HepG2 (cell line): ENCODE results near the gene C14orf119. TPM values are rescaled to one million over a fixed set of nuclear protein-coding genes. Genes with fewer than 3 reads are reported as not detected.
A peak's percentile ranks its signal among the peaks of the same experiment; 100 is the strongest.

Experiments
- ONECUT2 ChIP-seq: sonication (generic); formaldehyde crosslinking; IDR thresholded peaks from 2 replicates; pipeline ENCODE4 v1.4.0; 2020; ENCODE audit warnings: missing genetic modification reagents
- SETDB1 ChIP-seq: sonication (generic); formaldehyde crosslinking; IDR thresholded peaks from 2 replicates; pipeline ENCODE4 v1.5.1; 2020; ENCODE audit warnings: missing genetic modification reagents, mild to moderate bottlenecking, borderline replicate concordance
- SIN3B ChIP-seq: fragments of 150-350 bp; IDR thresholded peaks from 2 replicates; pipeline ENCODE4 v1.6.1; 2014; ENCODE audit warnings: low read length
- TAF15 ChIP-seq: fragments of 200-400 bp; formaldehyde crosslinking; IDR thresholded peaks from one replicate; pipeline ENCODE4 v1.6.1; 2018; ENCODE audit warnings: mild to moderate bottlenecking, low read depth, low read length; ENCODE audit not compliant: poor library complexity, severe bottlenecking
- ZFP62 ChIP-seq: sonication (generic); formaldehyde crosslinking; IDR thresholded peaks from 2 replicates; pipeline ENCODE4 v1.4.0; 2020; ENCODE audit warnings: missing genetic modification reagents
- ZFY ChIP-seq: sonication (generic); formaldehyde crosslinking; IDR thresholded peaks from 2 replicates; pipeline ENCODE4 v1.4.0; 2020; ENCODE audit warnings: missing genetic modification reagents
- ZKSCAN8 ChIP-seq: IDR thresholded peaks from 2 replicates; pipeline ENCODE4 v1.6.1; 2016; ENCODE audit warnings: borderline replicate concordance, missing genetic modification reagents, missing compliant biosample characterization
- ZNF431 ChIP-seq: sonication (generic); formaldehyde crosslinking; IDR thresholded peaks from 2 replicates; pipeline ENCODE4 v1.9.0; 2022; ENCODE audit warnings: missing genetic modification reagents, low read depth, mild to moderate bottlenecking, borderline replicate concordance
- ZNF552 ChIP-seq: sonication (generic); formaldehyde crosslinking; IDR thresholded peaks from 2 replicates; pipeline ENCODE4 v1.9.0; 2022; ENCODE audit warnings: missing genetic modification reagents, mild to moderate bottlenecking, borderline replicate concordance
- ZNF556 ChIP-seq: sonication (generic); formaldehyde crosslinking; IDR thresholded peaks from 2 replicates; pipeline ENCODE4 v1.4.0; 2020; ENCODE audit warnings: mild to moderate bottlenecking, missing genetic modification reagents, borderline replicate concordance
- ZNF563 ChIP-seq: sonication (generic); formaldehyde crosslinking; IDR thresholded peaks from 2 replicates; pipeline ENCODE4 v1.8.0; 2022; ENCODE audit warnings: mild to moderate bottlenecking, moderate library complexity, missing genetic modification reagents
- ZNF883 ChIP-seq: sonication (generic); formaldehyde crosslinking; IDR thresholded peaks from 2 replicates; pipeline ENCODE4 v1.5.1; 2020; ENCODE audit warnings: mild to moderate bottlenecking, missing genetic modification reagents; ENCODE audit errors: not compliant biosample characterization
- polyA plus RNA-seq, 8 experiments: library from polyadenylated mRNA; depleted of rRNA in 3 of 8; stranded (reverse) in 7 of 8; unstranded in 1 of 8; fragments of >200 nt; fragmentation: Illumina TruSeq in 4 of 8; extraction: Trizol in 4 of 8; gene quantifications; 2 replicates each; pipeline versions ENCODE4 v1.2.1 to v1.2.3, GENCODE V29; 2011 to 2016; ENCODE audit warnings: low read depth in 4 of 8, missing spikeins in 1 of 8, mixed read lengths in 1 of 8; ENCODE audit not compliant: insufficient read depth in 1 of 8
- total RNA-seq, 5 experiments: library from RNA; depleted of rRNA; stranded (reverse); fragments of >200 nt; fragmentation: Illumina TruSeq; extraction: Trizol; gene quantifications; 2 replicates each; pipeline ENCODE4 v1.2.3, GENCODE V29; 2016; ENCODE audit warnings: low read depth in 1 of 5
- TF ChIP-seq, protein P1 (sequence below): sonication (generic); formaldehyde crosslinking; IDR thresholded peaks from 2 replicates; pipeline ENCODE4 v1.5.1; 2020; ENCODE audit warnings: mild to moderate bottlenecking, missing genetic modification reagents, moderate library complexity
- TF ChIP-seq, protein P2 (sequence below): sonication (generic); formaldehyde crosslinking; IDR thresholded peaks from 2 replicates; pipeline ENCODE4 v1.4.0; 2020; ENCODE audit warnings: missing genetic modification reagents, borderline replicate concordance
- TF ChIP-seq, protein P3 (sequence below): sonication (generic); formaldehyde crosslinking; IDR thresholded peaks from 2 replicates; pipeline ENCODE4 v1.4.0; 2020; ENCODE audit warnings: missing genetic modification reagents, borderline replicate concordance
- TF ChIP-seq, protein P4 (sequence below): sonication (generic); formaldehyde crosslinking; IDR thresholded peaks from 2 replicates; pipeline ENCODE4 v1.4.0; 2020; ENCODE audit warnings: missing genetic modification reagents

Gene C14orf119
- total and polyA plus RNA-seq, 2 of the 13 experiments (the other 11 are each of a cell fraction or from before 2014, with no cell fraction given), result 117 to 206 TPM

DNA sequence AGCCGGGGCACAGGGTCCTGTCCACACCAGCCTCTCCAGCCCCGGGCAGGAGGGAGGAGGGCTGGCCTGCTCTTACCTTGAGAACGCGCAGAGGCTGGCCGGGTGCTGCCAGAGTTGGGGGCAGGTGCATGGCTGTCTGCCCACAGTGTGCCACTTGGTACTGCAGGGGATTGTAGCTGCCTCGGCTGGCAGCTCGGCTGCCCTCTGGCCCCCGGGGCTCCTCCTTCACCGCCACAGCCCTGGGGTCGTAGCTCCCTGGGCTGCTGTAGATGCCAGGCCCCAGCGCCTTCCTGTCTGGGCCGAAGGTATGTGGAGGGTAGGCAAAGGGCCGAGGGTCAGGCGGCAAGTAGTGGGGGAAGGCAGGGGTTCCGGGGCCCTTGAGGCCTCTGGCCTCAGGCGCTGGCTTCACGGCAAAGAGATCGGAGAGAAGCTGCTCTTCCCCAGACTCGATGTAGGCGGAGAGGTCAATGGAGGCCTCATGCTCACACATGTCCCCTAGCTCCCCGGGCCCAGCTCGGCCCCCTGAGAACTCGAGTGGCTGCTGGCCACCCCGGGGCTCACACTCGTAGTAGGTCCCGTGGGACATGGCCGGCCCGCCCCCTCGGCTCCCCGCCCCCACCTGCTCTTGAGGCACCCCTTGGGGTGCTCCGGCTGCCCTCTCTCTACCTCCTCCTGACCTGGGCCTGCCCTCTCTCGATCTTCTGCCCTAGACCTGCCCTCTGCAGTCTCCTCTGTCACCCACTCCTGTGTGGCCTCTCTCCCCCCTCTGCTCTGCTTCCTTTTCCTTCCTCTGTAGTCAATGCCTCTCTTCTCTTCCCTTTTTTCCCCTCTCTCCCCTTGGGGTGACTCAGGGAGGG, 23.4 kb downstream of the C14orf119 start, which contains the start of gene CEBPE (continued):
- TF ChIP-seq, protein P1, sequence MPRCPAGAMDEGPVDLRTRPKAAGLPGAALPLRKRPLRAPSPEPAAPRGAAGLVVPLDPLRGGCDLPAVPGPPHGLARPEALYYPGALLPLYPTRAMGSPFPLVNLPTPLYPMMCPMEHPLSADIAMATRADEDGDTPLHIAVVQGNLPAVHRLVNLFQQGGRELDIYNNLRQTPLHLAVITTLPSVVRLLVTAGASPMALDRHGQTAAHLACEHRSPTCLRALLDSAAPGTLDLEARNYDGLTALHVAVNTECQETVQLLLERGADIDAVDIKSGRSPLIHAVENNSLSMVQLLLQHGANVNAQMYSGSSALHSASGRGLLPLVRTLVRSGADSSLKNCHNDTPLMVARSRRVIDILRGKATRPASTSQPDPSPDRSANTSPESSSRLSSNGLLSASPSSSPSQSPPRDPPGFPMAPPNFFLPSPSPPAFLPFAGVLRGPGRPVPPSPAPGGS (CRISPR knock-in tag), result peak; percentile 72; the same call in 1 of the 2 replicates
- TF ChIP-seq ZFY (CRISPR knock-in tag) (peak; percentile 45; the same call in 1 of the 2 replicates), TAF15 (peak; percentile 65), SIN3B (no peak), ZNF563 (CRISPR knock-in tag) (no peak), ZKSCAN8 (no peak), ZFP62 (no peak), ZNF431 (CRISPR knock-in tag) (0 out of 2 replicates have a peak, but pooled peaks have one; percentile 26), ZNF552 (CRISPR knock-in tag) (0 out of 2 replicates have a peak, but pooled peaks have one; percentile 28), ONECUT2 (CRISPR knock-in tag) (no peak), ZNF883 (CRISPR knock-in tag) (peak; percentile 37), ZNF556 (CRISPR knock-in tag) (no peak), SETDB1 (no peak)
- TF ChIP-seq, protein P2, sequence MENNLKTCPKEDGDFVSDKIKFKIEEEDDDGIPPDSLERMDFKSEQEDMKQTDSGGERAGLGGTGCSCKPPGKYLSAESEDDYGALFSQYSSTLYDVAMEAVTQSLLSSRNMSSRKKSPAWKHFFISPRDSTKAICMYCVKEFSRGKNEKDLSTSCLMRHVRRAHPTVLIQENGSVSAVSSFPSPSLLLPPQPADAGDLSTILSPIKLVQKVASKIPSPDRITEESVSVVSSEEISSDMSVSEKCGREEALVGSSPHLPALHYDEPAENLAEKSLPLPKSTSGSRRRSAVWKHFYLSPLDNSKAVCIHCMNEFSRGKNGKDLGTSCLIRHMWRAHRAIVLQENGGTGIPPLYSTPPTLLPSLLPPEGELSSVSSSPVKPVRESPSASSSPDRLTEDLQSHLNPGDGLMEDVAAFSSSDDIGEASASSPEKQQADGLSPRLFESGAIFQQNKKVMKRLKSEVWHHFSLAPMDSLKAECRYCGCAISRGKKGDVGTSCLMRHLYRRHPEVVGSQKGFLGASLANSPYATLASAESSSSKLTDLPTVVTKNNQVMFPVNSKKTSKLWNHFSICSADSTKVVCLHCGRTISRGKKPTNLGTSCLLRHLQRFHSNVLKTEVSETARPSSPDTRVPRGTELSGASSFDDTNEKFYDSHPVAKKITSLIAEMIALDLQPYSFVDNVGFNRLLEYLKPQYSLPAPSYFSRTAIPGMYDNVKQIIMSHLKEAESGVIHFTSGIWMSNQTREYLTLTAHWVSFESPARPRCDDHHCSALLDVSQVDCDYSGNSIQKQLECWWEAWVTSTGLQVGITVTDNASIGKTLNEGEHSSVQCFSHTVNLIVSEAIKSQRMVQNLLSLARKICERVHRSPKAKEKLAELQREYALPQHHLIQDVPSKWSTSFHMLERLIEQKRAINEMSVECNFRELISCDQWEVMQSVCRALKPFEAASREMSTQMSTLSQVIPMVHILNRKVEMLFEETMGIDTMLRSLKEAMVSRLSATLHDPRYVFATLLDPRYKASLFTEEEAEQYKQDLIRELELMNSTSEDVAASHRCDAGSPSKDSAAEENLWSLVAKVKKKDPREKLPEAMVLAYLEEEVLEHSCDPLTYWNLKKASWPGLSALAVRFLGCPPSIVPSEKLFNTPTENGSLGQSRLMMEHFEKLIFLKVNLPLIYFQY, result no peak
- TF ChIP-seq, protein P3, sequence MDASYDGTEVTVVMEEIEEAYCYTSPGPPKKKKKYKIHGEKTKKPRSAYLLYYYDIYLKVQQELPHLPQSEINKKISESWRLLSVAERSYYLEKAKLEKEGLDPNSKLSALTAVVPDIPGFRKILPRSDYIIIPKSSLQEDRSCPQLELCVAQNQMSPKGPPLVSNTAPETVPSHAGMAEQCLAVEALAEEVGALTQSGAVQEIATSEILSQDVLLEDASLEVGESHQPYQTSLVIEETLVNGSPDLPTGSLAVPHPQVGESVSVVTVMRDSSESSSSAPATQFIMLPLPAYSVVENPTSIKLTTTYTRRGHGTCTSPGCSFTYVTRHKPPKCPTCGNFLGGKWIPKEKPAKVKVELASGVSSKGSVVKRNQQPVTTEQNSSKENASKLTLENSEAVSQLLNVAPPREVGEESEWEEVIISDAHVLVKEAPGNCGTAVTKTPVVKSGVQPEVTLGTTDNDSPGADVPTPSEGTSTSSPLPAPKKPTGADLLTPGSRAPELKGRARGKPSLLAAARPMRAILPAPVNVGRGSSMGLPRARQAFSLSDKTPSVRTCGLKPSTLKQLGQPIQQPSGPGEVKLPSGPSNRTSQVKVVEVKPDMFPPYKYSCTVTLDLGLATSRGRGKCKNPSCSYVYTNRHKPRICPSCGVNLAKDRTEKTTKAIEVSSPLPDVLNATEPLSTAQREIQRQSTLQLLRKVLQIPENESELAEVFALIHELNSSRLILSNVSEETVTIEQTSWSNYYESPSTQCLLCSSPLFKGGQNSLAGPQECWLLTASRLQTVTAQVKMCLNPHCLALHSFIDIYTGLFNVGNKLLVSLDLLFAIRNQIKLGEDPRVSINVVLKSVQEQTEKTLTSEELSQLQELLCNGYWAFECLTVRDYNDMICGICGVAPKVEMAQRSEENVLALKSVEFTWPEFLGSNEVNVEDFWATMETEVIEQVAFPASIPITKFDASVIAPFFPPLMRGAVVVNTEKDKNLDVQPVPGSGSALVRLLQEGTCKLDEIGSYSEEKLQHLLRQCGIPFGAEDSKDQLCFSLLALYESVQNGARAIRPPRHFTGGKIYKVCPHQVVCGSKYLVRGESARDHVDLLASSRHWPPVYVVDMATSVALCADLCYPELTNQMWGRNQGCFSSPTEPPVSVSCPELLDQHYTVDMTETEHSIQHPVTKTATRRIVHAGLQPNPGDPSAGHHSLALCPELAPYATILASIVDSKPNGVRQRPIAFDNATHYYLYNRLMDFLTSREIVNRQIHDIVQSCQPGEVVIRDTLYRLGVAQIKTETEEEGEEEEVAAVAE (CRISPR knock-in tag), result no peak
- TF ChIP-seq, protein P4, sequence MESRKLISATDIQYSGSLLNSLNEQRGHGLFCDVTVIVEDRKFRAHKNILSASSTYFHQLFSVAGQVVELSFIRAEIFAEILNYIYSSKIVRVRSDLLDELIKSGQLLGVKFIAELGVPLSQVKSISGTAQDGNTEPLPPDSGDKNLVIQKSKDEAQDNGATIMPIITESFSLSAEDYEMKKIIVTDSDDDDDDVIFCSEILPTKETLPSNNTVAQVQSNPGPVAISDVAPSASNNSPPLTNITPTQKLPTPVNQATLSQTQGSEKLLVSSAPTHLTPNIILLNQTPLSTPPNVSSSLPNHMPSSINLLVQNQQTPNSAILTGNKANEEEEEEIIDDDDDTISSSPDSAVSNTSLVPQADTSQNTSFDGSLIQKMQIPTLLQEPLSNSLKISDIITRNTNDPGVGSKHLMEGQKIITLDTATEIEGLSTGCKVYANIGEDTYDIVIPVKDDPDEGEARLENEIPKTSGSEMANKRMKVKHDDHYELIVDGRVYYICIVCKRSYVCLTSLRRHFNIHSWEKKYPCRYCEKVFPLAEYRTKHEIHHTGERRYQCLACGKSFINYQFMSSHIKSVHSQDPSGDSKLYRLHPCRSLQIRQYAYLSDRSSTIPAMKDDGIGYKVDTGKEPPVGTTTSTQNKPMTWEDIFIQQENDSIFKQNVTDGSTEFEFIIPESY (CRISPR knock-in tag), result no peak
